GM12874 (cell line): Measurements from ENCODE around the gene KCNJ6.

Experiments
- TF ChIP-seq, protein P1 (sequence below): IDR thresholded peaks from 2 replicates; pipeline ENCODE4 v1.5.1; 2011; ENCODE audit warnings: low read depth, mild to moderate bottlenecking, control low read depth, low read length, moderate library complexity; ENCODE audit not compliant: insufficient read depth

Gene KCNJ6

DNA sequence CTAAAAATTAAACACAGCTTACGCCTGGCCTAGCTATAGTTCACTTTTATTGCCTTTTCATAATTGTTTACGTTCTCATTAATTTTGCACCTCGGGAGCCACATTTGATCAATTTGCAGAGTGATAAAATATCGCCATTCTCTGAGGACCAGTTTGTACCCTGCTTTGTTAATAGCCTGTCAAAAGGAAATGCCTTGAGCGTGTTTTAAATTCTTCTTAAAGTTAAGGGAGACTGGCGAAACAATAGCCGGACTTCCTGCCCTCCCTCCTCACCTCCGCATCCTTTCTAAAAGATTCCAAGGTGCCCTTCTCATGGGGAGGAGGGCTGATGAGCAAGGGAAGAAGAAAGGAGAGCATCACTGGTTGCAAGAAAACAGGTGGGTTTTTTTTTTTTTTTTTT lies 271.6 kb downstream of the KCNJ6 start:
- TF ChIP-seq, protein P1, sequence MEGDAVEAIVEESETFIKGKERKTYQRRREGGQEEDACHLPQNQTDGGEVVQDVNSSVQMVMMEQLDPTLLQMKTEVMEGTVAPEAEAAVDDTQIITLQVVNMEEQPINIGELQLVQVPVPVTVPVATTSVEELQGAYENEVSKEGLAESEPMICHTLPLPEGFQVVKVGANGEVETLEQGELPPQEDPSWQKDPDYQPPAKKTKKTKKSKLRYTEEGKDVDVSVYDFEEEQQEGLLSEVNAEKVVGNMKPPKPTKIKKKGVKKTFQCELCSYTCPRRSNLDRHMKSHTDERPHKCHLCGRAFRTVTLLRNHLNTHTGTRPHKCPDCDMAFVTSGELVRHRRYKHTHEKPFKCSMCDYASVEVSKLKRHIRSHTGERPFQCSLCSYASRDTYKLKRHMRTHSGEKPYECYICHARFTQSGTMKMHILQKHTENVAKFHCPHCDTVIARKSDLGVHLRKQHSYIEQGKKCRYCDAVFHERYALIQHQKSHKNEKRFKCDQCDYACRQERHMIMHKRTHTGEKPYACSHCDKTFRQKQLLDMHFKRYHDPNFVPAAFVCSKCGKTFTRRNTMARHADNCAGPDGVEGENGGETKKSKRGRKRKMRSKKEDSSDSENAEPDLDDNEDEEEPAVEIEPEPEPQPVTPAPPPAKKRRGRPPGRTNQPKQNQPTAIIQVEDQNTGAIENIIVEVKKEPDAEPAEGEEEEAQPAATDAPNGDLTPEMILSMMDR = no peak

DNA sequence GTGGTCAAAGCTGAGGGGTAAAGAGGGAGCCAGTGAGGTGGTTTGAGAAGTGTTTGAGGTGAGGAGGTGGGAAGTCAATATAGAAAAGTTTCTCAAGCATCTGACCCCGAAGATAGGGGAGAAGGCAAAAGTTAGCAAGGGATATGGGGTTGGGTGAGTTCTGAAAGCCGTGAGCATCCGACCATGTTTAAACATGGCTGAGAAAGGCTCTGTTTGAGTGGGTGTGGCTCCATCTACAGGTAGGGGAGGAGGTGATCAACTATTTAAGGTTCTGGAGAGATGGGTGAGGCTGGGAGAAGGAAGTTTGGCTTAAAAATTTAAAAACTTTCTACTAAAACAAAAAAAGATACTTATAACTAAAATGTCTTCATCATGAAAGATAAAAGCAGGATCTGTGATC lies 273.8 kb downstream of the KCNJ6 start:
- TF ChIP-seq, protein P1 = no peak

DNA sequence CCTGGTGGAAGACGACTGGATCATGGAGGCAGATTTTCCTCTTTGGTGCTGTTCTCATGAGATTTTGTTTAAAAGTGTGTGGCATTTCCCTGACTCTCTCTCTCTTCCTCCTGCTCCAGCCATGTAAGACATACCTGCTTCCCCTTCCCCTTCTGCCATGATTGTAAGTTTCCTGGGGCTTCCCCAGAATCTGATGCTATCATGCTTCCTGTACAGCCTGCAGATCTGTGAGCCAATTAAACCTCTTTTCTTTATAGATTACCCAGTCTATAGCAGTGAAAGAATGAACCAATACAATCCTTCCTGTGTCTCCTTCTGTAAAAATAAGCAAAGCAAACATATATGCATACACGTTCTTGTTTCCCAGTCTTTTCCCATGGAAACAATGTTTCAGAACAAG lies 276.5 kb downstream of the KCNJ6 start:
- TF ChIP-seq, protein P1 = no peak

DNA sequence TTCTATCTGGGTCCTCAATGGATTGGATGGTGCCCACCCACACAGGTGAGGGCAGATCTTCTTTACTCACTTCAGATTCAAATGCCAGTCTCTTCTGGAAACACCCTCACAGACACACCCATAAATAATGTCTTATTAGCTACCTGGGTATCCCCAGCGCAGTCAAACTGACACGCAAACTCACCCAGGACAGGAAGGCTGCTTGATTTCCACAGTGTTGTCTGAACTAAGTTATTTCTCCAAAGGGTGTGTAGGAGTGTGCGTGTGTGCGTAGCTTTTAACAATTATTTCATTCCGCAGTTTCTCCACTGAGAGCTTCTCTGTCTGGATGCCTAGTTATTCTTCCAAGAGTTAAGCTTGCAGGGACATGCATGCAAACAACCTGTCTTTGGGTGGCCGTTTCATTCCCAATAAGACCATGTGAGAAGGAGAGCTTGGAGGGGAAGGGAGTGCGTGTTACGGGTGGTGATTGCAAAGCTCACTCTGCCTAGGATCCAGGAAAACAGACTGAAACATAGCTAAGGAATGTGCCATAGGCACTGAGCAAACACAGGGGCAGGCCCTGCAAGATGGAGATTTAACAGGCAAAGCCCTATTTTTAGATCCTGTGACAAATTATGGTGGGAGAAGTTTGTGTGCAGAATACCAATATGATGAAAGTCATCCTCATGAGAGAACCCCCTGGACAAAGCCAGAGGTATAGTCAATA lies 280.0 kb downstream of the KCNJ6 start:
- TF ChIP-seq, protein P1 = no peak

DNA sequence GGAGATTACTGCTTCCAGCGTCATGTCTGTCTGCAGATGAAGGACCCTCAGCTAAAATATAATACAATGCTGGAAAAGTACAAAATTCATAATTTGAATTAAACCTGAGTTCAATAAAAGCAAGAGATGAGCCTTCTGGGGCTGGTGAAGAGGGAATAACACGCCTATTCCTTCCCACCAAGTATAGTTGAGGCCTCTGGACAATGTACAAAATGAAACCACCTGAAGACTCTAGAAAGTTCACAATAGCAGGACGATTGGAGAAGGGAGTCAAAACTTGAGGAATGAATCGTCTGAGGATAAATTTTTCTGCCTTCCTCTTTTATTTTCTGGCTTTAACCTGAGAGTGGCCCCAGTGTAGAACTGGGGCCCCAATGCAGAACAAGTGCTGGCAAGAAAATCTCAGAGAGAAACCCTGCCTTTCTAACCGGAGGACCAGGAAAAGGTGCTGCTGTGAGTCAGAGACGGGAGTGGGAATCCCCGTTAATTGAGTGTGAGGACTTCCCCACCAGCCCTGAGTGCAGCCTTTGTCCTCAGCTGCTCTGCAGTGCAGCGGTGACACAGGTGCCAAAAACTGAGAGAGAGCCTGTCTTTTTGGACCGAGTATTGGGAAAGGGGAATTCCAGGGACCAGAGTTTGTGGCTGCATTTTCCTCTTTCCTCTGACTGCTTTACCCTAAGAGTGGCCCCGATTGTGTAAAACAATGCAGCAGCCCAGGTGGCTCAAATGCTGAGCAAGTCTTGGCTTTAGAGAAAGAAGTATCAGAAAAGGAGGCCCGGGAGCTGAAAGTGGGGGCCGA lies 284.7 kb downstream of the KCNJ6 start:
- TF ChIP-seq, protein P1 = no peak

DNA sequence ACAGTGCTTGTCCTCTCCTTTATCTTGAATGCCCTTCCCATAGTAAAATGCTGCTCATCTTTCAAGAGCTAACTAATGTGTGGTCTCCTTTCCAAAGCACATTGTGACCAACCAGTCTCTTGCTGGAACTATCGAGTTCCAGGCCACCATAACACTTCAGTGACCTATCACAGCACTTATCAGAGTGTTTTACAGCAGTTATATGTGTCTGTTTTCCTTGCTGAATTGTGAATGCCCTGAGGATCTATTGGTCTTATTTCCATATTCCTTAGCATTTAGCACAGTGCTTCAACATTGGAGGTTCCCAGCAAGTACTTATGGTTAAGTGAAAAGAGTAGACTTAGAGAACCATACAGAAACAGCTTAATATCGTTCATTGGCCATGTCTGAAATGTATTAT lies 285.4 kb downstream of the KCNJ6 start:
- TF ChIP-seq, protein P1 = no peak

DNA sequence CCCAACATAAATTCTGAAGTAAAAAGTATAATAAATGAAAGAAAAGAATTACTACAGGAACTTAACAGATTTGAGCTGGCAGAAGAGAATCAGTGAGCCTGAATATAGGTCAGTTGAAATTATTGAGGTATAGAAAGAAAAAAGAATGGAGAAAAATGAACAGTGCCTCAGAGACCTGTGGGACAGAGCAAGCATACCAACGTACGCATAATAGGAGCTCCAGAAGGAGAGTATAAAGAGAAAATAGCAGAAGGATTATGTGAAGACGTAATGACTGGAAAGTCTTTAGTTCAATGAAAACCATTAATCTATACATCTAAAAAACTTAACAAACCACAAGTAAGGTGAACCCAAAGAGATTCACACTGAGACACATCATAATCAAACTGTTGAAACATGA lies 287.9 kb downstream of the KCNJ6 start:
- TF ChIP-seq, protein P1 = no peak
